ENCODE measurements around the gene TGFBR1. TPM values are rescaled to one million over a fixed set of nuclear protein-coding genes. Genes with fewer than 3 reads are reported as not detected.

Gene TGFBR1
- polyA plus RNA-seq, 1 donor from 2014 or later = 78.0 TPM

DNA sequence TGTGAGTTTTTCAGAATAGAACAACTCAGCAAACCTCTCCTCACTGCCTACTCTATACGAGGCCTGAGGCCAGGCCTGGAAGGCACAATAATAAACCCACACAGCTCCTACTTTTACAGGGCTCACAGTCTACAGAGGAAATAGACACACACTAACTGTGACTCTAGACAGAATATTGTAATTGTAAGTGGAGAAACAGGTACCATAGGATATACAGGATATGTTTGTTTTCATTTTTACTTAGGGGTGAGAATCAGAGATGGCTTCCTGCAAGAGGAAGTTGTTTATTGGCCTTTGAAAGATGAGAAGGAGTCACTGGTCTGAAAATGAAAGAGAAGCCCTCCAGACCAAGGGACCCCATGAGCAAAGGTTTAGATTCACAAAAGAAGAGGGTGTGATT, 35.8 kb upstream of the TGFBR1 start:
- H3K27me3 ChIP-seq (ENCODE audit: insufficient read depth, low read depth, low read length) = no peaks in the 10 kb centered on the region
- H3K4me3 ChIP-seq (ENCODE audit: low read length) = no peak overlapping the region
- no peaks in the 10 kb centered on the region for H3K79me2 ChIP-seq (replicated peaks; ENCODE audit: insufficient read depth, low read length)
- no peaks in the 10 kb centered on the region for H3K36me3 ChIP-seq (ENCODE audit: insufficient read depth, low read length)
- no peak overlapping the region for H3K4me2 ChIP-seq (ENCODE audit: low read length)
- H3F3A ChIP-seq (ENCODE audit: insufficient read depth, low read length, poor library complexity, severe bottlenecking) = no peaks in the 10 kb centered on the region
- no peak overlapping the region for H2AFZ ChIP-seq (ENCODE audit: low read depth, low read length)
- no peaks in the 10 kb centered on the region for H4K20me1 ChIP-seq (ENCODE audit: insufficient read depth)
- no peaks in the 10 kb centered on the region for H3K9me3 ChIP-seq (ENCODE audit: low read length)
- no peak overlapping the region for H3K27ac ChIP-seq (ENCODE audit: low read length)
- H3K9me2 ChIP-seq (ENCODE audit: insufficient read depth, low read length) = no peaks in the 10 kb centered on the region
- TF ChIP-seq RAD21 (conservative IDR thresholded peaks at IDR 0.05) = no peak
- TF ChIP-seq SMC3 (conservative IDR thresholded peaks at IDR 0.05; ENCODE audit: poor library complexity) = no peak
- TF ChIP-seq, protein P1, sequence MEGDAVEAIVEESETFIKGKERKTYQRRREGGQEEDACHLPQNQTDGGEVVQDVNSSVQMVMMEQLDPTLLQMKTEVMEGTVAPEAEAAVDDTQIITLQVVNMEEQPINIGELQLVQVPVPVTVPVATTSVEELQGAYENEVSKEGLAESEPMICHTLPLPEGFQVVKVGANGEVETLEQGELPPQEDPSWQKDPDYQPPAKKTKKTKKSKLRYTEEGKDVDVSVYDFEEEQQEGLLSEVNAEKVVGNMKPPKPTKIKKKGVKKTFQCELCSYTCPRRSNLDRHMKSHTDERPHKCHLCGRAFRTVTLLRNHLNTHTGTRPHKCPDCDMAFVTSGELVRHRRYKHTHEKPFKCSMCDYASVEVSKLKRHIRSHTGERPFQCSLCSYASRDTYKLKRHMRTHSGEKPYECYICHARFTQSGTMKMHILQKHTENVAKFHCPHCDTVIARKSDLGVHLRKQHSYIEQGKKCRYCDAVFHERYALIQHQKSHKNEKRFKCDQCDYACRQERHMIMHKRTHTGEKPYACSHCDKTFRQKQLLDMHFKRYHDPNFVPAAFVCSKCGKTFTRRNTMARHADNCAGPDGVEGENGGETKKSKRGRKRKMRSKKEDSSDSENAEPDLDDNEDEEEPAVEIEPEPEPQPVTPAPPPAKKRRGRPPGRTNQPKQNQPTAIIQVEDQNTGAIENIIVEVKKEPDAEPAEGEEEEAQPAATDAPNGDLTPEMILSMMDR (IDR thresholded peaks at IDR 0.05; ENCODE audit: poor library complexity, severe bottlenecking) = no peak
- no peak for TF ChIP-seq MXI1 (conservative IDR thresholded peaks at IDR 0.05; ENCODE audit: poor library complexity, severe bottlenecking)
- TF ChIP-seq POLR2AphosphoS5 (IDR thresholded peaks at IDR 0.05) = no peak
- TF ChIP-seq EZH2 (IDR thresholded peaks at IDR 0.05; ENCODE audit: borderline replicate concordance, insufficient read depth, low read length, poor library complexity, severe bottlenecking) = no peak
- no peak for TF ChIP-seq EP300 (conservative IDR thresholded peaks at IDR 0.05; ENCODE audit: poor library complexity, severe bottlenecking)
- TF ChIP-seq TAF1 (IDR thresholded peaks at IDR 0.05; ENCODE audit: low read depth) = no peak
- TF ChIP-seq, protein P2, sequence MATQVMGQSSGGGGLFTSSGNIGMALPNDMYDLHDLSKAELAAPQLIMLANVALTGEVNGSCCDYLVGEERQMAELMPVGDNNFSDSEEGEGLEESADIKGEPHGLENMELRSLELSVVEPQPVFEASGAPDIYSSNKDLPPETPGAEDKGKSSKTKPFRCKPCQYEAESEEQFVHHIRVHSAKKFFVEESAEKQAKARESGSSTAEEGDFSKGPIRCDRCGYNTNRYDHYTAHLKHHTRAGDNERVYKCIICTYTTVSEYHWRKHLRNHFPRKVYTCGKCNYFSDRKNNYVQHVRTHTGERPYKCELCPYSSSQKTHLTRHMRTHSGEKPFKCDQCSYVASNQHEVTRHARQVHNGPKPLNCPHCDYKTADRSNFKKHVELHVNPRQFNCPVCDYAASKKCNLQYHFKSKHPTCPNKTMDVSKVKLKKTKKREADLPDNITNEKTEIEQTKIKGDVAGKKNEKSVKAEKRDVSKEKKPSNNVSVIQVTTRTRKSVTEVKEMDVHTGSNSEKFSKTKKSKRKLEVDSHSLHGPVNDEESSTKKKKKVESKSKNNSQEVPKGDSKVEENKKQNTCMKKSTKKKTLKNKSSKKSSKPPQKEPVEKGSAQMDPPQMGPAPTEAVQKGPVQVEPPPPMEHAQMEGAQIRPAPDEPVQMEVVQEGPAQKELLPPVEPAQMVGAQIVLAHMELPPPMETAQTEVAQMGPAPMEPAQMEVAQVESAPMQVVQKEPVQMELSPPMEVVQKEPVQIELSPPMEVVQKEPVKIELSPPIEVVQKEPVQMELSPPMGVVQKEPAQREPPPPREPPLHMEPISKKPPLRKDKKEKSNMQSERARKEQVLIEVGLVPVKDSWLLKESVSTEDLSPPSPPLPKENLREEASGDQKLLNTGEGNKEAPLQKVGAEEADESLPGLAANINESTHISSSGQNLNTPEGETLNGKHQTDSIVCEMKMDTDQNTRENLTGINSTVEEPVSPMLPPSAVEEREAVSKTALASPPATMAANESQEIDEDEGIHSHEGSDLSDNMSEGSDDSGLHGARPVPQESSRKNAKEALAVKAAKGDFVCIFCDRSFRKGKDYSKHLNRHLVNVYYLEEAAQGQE (IDR thresholded peaks at IDR 0.05; ENCODE audit: borderline replicate concordance) = no peak
- no peak overlapping the region for H3K9ac ChIP-seq (ENCODE audit: low read length)

DNA sequence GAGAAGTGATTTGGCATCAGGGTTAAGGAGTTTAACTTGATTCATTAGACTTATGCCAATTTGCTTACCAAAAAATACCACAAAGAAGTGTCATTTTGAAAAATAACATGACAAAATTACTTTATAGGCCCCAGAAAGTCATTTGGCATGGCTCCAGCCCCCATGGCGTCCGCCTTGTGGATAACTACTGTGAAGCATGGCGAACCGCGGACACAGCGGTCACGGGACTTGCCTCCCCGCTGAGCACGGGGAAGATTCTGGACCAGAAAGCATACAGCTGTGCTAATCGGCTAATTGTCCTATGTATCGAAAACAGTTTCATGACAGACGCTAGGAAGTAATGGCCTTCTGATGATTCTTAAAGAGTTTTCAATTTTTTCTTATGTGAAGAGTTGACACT, 35.4 kb upstream of the TGFBR1 start:
- no peak overlapping the region for H3K9ac ChIP-seq (ENCODE audit: low read length)
- H3K36me3 ChIP-seq (ENCODE audit: insufficient read depth, low read length) = no peaks in the 10 kb centered on the region
- H3K9me3 ChIP-seq (ENCODE audit: low read length) = no peaks in the 10 kb centered on the region
- H3F3A ChIP-seq (ENCODE audit: insufficient read depth, low read length, poor library complexity, severe bottlenecking) = no peaks in the 10 kb centered on the region
- H4K20me1 ChIP-seq (ENCODE audit: insufficient read depth) = no peaks in the 10 kb centered on the region
- H3K4me3 ChIP-seq (ENCODE audit: low read length) = no peak overlapping the region
- H3K27ac ChIP-seq (ENCODE audit: low read length) = no peak overlapping the region
- no peaks in the 10 kb centered on the region for H3K79me2 ChIP-seq (replicated peaks; ENCODE audit: insufficient read depth, low read length)
- no peak overlapping the region for H3K4me2 ChIP-seq (ENCODE audit: low read length)
- H3K27me3 ChIP-seq (ENCODE audit: insufficient read depth, low read depth, low read length) = no peaks in the 10 kb centered on the region
- TF ChIP-seq, protein P1 (IDR thresholded peaks at IDR 0.05; ENCODE audit: poor library complexity, severe bottlenecking) = no peak
- TF ChIP-seq SMC3 (conservative IDR thresholded peaks at IDR 0.05; ENCODE audit: poor library complexity) (no peak), MXI1 (conservative IDR thresholded peaks at IDR 0.05; ENCODE audit: poor library complexity, severe bottlenecking) (no peak), TAF1 (IDR thresholded peaks at IDR 0.05; ENCODE audit: low read depth) (no peak), POLR2AphosphoS5 (IDR thresholded peaks at IDR 0.05) (no peak), RAD21 (conservative IDR thresholded peaks at IDR 0.05) (no peak), EZH2 (IDR thresholded peaks at IDR 0.05; ENCODE audit: borderline replicate concordance, insufficient read depth, low read length, poor library complexity, severe bottlenecking) (no peak), EP300 (conservative IDR thresholded peaks at IDR 0.05; ENCODE audit: poor library complexity, severe bottlenecking) (no peak)
- TF ChIP-seq, protein P2 (IDR thresholded peaks at IDR 0.05; ENCODE audit: borderline replicate concordance) = no peak
- no peak overlapping the region for H2AFZ ChIP-seq (ENCODE audit: low read depth, low read length)
- no peaks in the 10 kb centered on the region for H3K9me2 ChIP-seq (ENCODE audit: insufficient read depth, low read length)

All from neural cell (in vitro differentiated cells).